ENCODE data around the gene SLC25A27.

Gene SLC25A27

GRCh38 chr6:46684771-46685170 lies 32.0 kb downstream of the SLC25A27 start:
- H3K14ac ChIP-seq (ENCODE audit: low read length), result no peak overlapping the region
- no peak overlapping the region for H3K4ac ChIP-seq (ENCODE audit: low read length)
- no peak overlapping the region for H3K18ac ChIP-seq (ENCODE audit: low read length)
- no peaks in the 10 kb centered on the region for H3K9me3 ChIP-seq (replicated peaks in 1 of 2; ENCODE audit: control insufficient read depth in 2 of 2, insufficient read depth in 1 of 2, low read depth in 1 of 2, low read length in 2 of 2)
- no peak overlapping the region for H2AK5ac ChIP-seq (ENCODE audit: low read depth, low read length)
- no peak overlapping the region for H3K4me2 ChIP-seq (ENCODE audit: insufficient read depth, low read length, poor library complexity, severe bottlenecking)
- no peak overlapping the region for H2BK120ac ChIP-seq (ENCODE audit: low read depth, low read length)
- H3K4me1 ChIP-seq (ENCODE audit: control insufficient read depth in 2 of 2, insufficient read depth in 1 of 2, low read depth in 1 of 2, low read length in 2 of 2), result no peaks in the 10 kb centered on the region
- H2BK15ac ChIP-seq (ENCODE audit: low read length), result no peak overlapping the region
- no peak overlapping the region for H2BK5ac ChIP-seq (ENCODE audit: low read length)
- no CpG with 5 or more reads among the region's 4 CpGs for WGBS, 2 donors (ENCODE audit: extremely low coverage in 2 of 2, insufficient read length in 2 of 2, insufficient replicate concordance in 1 of 2)
- no peak overlapping the region for H2AFZ ChIP-seq (ENCODE audit: low read length)
- DNase-seq (ENCODE audit: low spot score), result no peak
- H3K4me3 ChIP-seq (ENCODE audit: low read length in 2 of 2), result no peak overlapping the region
- no peak overlapping the region for H3K23ac ChIP-seq (ENCODE audit: low read depth, low read length, poor library complexity)
- no peak overlapping the region for H4K8ac ChIP-seq (ENCODE audit: low read depth, low read length)
- H3K27ac ChIP-seq (replicated peaks; ENCODE audit: low read length), result no peak overlapping the region
- H3K79me1 ChIP-seq (ENCODE audit: low read depth, low read length), result no peaks in the 10 kb centered on the region
- no peak overlapping the region for H4K91ac ChIP-seq (ENCODE audit: low read depth, low read length, poor library complexity)
- no peak overlapping the region for H2BK12ac ChIP-seq (ENCODE audit: low read length)
- H3K27me3 ChIP-seq (ENCODE audit: control insufficient read depth in 3 of 3, insufficient read depth in 3 of 3, low read depth in 1 of 3, low read length in 3 of 3), result no peaks in the 10 kb centered on the region
- no peaks in the 10 kb centered on the region for H3K36me3 ChIP-seq (replicated peaks in 1 of 2; ENCODE audit: control insufficient read depth in 2 of 2, insufficient read depth in 2 of 2, low read length in 2 of 2)
- no peak overlapping the region for H3K9ac ChIP-seq (ENCODE audit: low read depth, low read length, poor library complexity)

- H3K4me2 ChIP-seq (ENCODE audit: insufficient read depth, low read length, poor library complexity, severe bottlenecking), result no peak within 1 kb of the TSS
- peak within 1 kb of the TSS in 1 of 2 donors; percentile 62 for H3K4me3 ChIP-seq (ENCODE audit: low read length in 2 of 2)
- no peak within 1 kb of the TSS for H2BK120ac ChIP-seq (ENCODE audit: low read depth, low read length)
- no peak within 1 kb of the TSS for H3K9ac ChIP-seq (ENCODE audit: low read depth, low read length, poor library complexity)
- H4K91ac ChIP-seq (ENCODE audit: low read depth, low read length, poor library complexity), result no peak within 1 kb of the TSS
- no peak within 1 kb of the TSS for H3K27ac ChIP-seq (replicated peaks; ENCODE audit: low read length)
- peak within 1 kb of the TSS; percentile 64 for H2AK5ac ChIP-seq (ENCODE audit: low read depth, low read length)
- H3K27me3 ChIP-seq (ENCODE audit: control insufficient read depth in 3 of 3, insufficient read depth in 3 of 3, low read depth in 1 of 3, low read length in 3 of 3), result no peaks in the 10 kb centered on the region
- peak within 1 kb of the TSS; percentile 56 for H3K4ac ChIP-seq (ENCODE audit: low read length)
- H3K36me3 ChIP-seq (replicated peaks in 1 of 2; ENCODE audit: control insufficient read depth in 2 of 2, insufficient read depth in 2 of 2, low read length in 2 of 2), result no peaks in the 10 kb centered on the region
- no peak within 1 kb of the TSS for H2BK12ac ChIP-seq (ENCODE audit: low read length)
- no peak for DNase-seq (ENCODE audit: low spot score)
- H3K18ac ChIP-seq (ENCODE audit: low read length), result peak within 1 kb of the TSS; percentile 51
- H3K9me3 ChIP-seq (replicated peaks in 1 of 2; ENCODE audit: control insufficient read depth in 2 of 2, insufficient read depth in 1 of 2, low read depth in 1 of 2, low read length in 2 of 2), result no peaks in the 10 kb centered on the region
- no CpG with 5 or more reads among the region's 41 CpGs for WGBS, 2 donors (ENCODE audit: extremely low coverage in 2 of 2, insufficient read length in 2 of 2, insufficient replicate concordance in 1 of 2)
- no peaks in the 10 kb centered on the region for H3K79me1 ChIP-seq (ENCODE audit: low read depth, low read length)
- no peak within 1 kb of the TSS for H2BK5ac ChIP-seq (ENCODE audit: low read length)
- no peak within 1 kb of the TSS for H3K14ac ChIP-seq (ENCODE audit: low read length)
- peak within 1 kb of the TSS; percentile 55 for H4K8ac ChIP-seq (ENCODE audit: low read depth, low read length)
- H2BK15ac ChIP-seq (ENCODE audit: low read length), result no peak within 1 kb of the TSS
- H3K4me1 ChIP-seq (ENCODE audit: control insufficient read depth in 2 of 2, insufficient read depth in 1 of 2, low read depth in 1 of 2, low read length in 2 of 2), result no peaks in the 10 kb centered on the region
- no peak within 1 kb of the TSS for H3K23ac ChIP-seq (ENCODE audit: low read depth, low read length, poor library complexity)
- no peak within 1 kb of the TSS for H2AFZ ChIP-seq (ENCODE audit: low read length)
Measured at GRCh38 chr6:46687619-46688097, 34.9 kb downstream of the SLC25A27 start, which contains the start of gene TDRD6. TDRD6 (plus strand) TSS chr6:46687885; CDS start chr6:46688129, 244 bp downstream.

GRCh38 chr6:46688117-46688965 lies 35.6 kb downstream of the SLC25A27 start:
- H3K9ac ChIP-seq (ENCODE audit: low read depth, low read length, poor library complexity), result no peak overlapping the region
- H3K23ac ChIP-seq (ENCODE audit: low read depth, low read length, poor library complexity), result no peak overlapping the region
- no peak overlapping the region for H3K4me3 ChIP-seq (ENCODE audit: low read length in 2 of 2)
- no peaks in the 10 kb centered on the region for H3K36me3 ChIP-seq (replicated peaks in 1 of 2; ENCODE audit: control insufficient read depth in 2 of 2, insufficient read depth in 2 of 2, low read length in 2 of 2)
- H2BK5ac ChIP-seq (ENCODE audit: low read length), result no peak overlapping the region
- no peak overlapping the region for H2AFZ ChIP-seq (ENCODE audit: low read length)
- no peaks in the 10 kb centered on the region for H3K79me1 ChIP-seq (ENCODE audit: low read depth, low read length)
- H4K8ac ChIP-seq (ENCODE audit: low read depth, low read length), result peak overlapping the region; percentile 55
- no peak overlapping the region for H2AK5ac ChIP-seq (ENCODE audit: low read depth, low read length)
- peak overlapping the region; percentile 51 for H3K18ac ChIP-seq (ENCODE audit: low read length)
- H3K4ac ChIP-seq (ENCODE audit: low read length), result peak overlapping the region; percentile 56
- no peak overlapping the region for H3K27ac ChIP-seq (replicated peaks; ENCODE audit: low read length)
- no peak overlapping the region for H3K14ac ChIP-seq (ENCODE audit: low read length)
- no peak overlapping the region for H2BK12ac ChIP-seq (ENCODE audit: low read length)
- H2BK120ac ChIP-seq (ENCODE audit: low read depth, low read length), result no peak overlapping the region
- WGBS, 2 donors (ENCODE audit: extremely low coverage in 2 of 2, insufficient read length in 2 of 2, insufficient replicate concordance in 1 of 2), result no CpG with 5 or more reads among the region's 85 CpGs
- no peak for DNase-seq (ENCODE audit: low spot score)
- H4K91ac ChIP-seq (ENCODE audit: low read depth, low read length, poor library complexity), result no peak overlapping the region
- no peaks in the 10 kb centered on the region for H3K27me3 ChIP-seq (ENCODE audit: control insufficient read depth in 3 of 3, insufficient read depth in 3 of 3, low read depth in 1 of 3, low read length in 3 of 3)
- H3K4me1 ChIP-seq (ENCODE audit: control insufficient read depth in 2 of 2, insufficient read depth in 1 of 2, low read depth in 1 of 2, low read length in 2 of 2), result no peaks in the 10 kb centered on the region
- H3K4me2 ChIP-seq (ENCODE audit: insufficient read depth, low read length, poor library complexity, severe bottlenecking), result no peak overlapping the region
- H2BK15ac ChIP-seq (ENCODE audit: low read length), result no peak overlapping the region
- no peaks in the 10 kb centered on the region for H3K9me3 ChIP-seq (replicated peaks in 1 of 2; ENCODE audit: control insufficient read depth in 2 of 2, insufficient read depth in 1 of 2, low read depth in 1 of 2, low read length in 2 of 2)

- Histone ChIP-seq H3K4me3 (ENCODE audit: low read length in 2 of 2) (no peak overlapping the region), H2BK12ac (ENCODE audit: low read length) (no peak overlapping the region), H3K4me2 (ENCODE audit: insufficient read depth, low read length, poor library complexity, severe bottlenecking) (no peak overlapping the region), H3K9ac (ENCODE audit: low read depth, low read length, poor library complexity) (no peak overlapping the region), H3K9me3 (replicated peaks in 1 of 2; ENCODE audit: control insufficient read depth in 2 of 2, insufficient read depth in 1 of 2, low read depth in 1 of 2, low read length in 2 of 2) (no peaks in the 10 kb centered on the region), H3K18ac (ENCODE audit: low read length) (peak overlapping the region; percentile 51), H3K79me1 (ENCODE audit: low read depth, low read length) (no peaks in the 10 kb centered on the region), H3K27ac (replicated peaks; ENCODE audit: low read length) (no peak overlapping the region), H3K14ac (ENCODE audit: low read length) (peak overlapping the region; percentile 14), H2BK15ac (ENCODE audit: low read length) (no peak overlapping the region), H2BK5ac (ENCODE audit: low read length) (no peak overlapping the region), H3K23ac (ENCODE audit: low read depth, low read length, poor library complexity) (no peak overlapping the region), H3K4me1 (ENCODE audit: control insufficient read depth in 2 of 2, insufficient read depth in 1 of 2, low read depth in 1 of 2, low read length in 2 of 2) (no peaks in the 10 kb centered on the region), H4K8ac (ENCODE audit: low read depth, low read length) (no peak overlapping the region), H3K36me3 (replicated peaks in 1 of 2; ENCODE audit: control insufficient read depth in 2 of 2, insufficient read depth in 2 of 2, low read length in 2 of 2) (no peaks in the 10 kb centered on the region), H2AFZ (ENCODE audit: low read length) (no peak overlapping the region), H4K91ac (ENCODE audit: low read depth, low read length, poor library complexity) (no peak overlapping the region), H2BK120ac (ENCODE audit: low read depth, low read length) (no peak overlapping the region), H2AK5ac (ENCODE audit: low read depth, low read length) (no peak overlapping the region), H3K4ac (ENCODE audit: low read length) (no peak overlapping the region), H3K27me3 (ENCODE audit: control insufficient read depth in 3 of 3, insufficient read depth in 3 of 3, low read depth in 1 of 3, low read length in 3 of 3) (no peaks in the 10 kb centered on the region)
- no CpG with 5 or more reads among the region's 13 CpGs for WGBS, 2 donors (ENCODE audit: extremely low coverage in 2 of 2, insufficient read length in 2 of 2, insufficient replicate concordance in 1 of 2)
- DNase-seq (ENCODE audit: low spot score), result no peak
Measured at GRCh38 chr6:46688966-46689335, 36.2 kb downstream of the SLC25A27 start.

Measured in neuronal stem cell (in vitro differentiated cells).